Stimulated activated CD8-positive, alpha-beta memory T cell treated with anti-CD3 and anti-CD28 coated beads, Interleukin-7, amount 100 ng/mL, for 1 hour (primary cell): Measurements from ENCODE around the gene BAIAP2.

Source experiments
- DNase-seq, 2 donors: peaks; one replicate each; pipeline ENCODE4 v3.0.0-alpha.2; 2020; ENCODE audit warnings: low read depth in 2 of 2

Gene BAIAP2

GRCh38 chr17:81110488-81111040 lies 75.6 kb downstream of the BAIAP2 start:
- DNase-seq = no peak

- no peak for DNase-seq
Observed at GRCh38 chr17:81111066-81111465, 76.1 kb downstream of the BAIAP2 start.

- no peak for DNase-seq
Observed at GRCh38 chr17:81112450-81112849, 77.5 kb downstream of the BAIAP2 start.

GRCh38 chr17:81113158-81113724 lies 78.3 kb downstream of the BAIAP2 start:
- DNase-seq = no peak

- no peak for DNase-seq
Observed at GRCh38 chr17:81114351-81115093, 79.6 kb downstream of the BAIAP2 start.

- no peak for DNase-seq
Observed at GRCh38 chr17:81115219-81115618, 80.3 kb downstream of the BAIAP2 start.

GRCh38 chr17:81115749-81116464 lies 81.0 kb downstream of the BAIAP2 start:
- no peak for DNase-seq

- DNase-seq = no peak
Observed at GRCh38 chr17:81116704-81117103, 81.8 kb downstream of the BAIAP2 start.

- no peak for DNase-seq
Observed at GRCh38 chr17:81117672-81118198, 82.8 kb downstream of the BAIAP2 start.

- no peak for DNase-seq
Observed at GRCh38 chr17:81118308-81119221, 83.6 kb downstream of the BAIAP2 start.

- DNase-seq = peak; percentile 40 to 53
Observed at GRCh38 chr17:81119223-81120148, 84.5 kb downstream of the BAIAP2 start.

- no peak for DNase-seq
Observed at GRCh38 chr17:81120149-81120484, 85.2 kb downstream of the BAIAP2 start.

GRCh38 chr17:81120695-81121621 lies 86.0 kb downstream of the BAIAP2 start:
- no peak for DNase-seq

- DNase-seq = no peak
Observed at GRCh38 chr17:81121841-81122733, 87.1 kb downstream of the BAIAP2 start.

GRCh38 chr17:81123052-81124048 lies 88.4 kb downstream of the BAIAP2 start:
- DNase-seq = no peak

GRCh38 chr17:81124377-81124776 lies 89.4 kb downstream of the BAIAP2 start:
- no peak for DNase-seq

GRCh38 chr17:81125573-81126081 lies 90.7 kb downstream of the BAIAP2 start:
- DNase-seq = no peak
